Measurements from ENCODE around the gene DNAJC30. TPM values are rescaled to one million over a fixed set of nuclear protein-coding genes. Genes with fewer than 3 reads are reported as not detected.

Gene DNAJC30
- total RNA-seq, 1 experiment from 2014 or later: 6.8 TPM

DNA sequence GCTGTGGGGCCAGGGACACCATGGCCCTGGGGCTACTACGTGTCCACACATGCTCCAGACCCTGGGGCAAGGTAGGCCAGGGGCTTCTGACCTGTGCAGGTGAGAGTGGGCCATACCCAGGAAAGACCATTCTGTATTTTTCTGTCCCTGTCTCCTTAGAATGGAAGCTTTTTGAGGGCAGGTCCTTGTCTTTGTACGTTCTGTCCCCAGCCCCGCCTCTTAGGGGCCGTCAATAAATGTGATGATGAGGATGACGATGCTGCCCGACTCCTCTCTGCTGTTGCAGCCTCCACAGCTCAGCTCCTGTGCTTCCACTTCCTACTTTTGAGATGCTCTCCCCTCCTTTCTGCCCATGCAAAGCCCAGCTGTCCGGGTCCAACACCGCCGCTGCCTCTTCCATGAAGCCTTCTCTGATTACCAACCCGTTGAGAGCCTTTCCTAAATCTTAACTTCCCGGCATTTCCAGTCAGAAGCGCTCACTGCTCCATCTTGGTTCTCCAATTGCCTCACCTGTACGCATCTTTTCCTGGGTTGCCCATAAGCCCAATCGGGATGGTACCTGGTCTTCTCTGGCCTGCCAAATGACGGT is 11.3 kb downstream of the DNAJC30 start:
- Mint-ChIP-seq H3K27me3 (ENCODE audit: low read depth) (peaks cover 10% of the 10 kb centered on the region), H3K27ac (no peak overlapping the region), H3K36me3 (no peaks in the 10 kb centered on the region), H3K9me3 (no peaks in the 10 kb centered on the region), H3K4me3 (no peak overlapping the region), H3K4me1 (peaks cover 27% of the 10 kb centered on the region)
- ATAC-seq: no peak
- CTCF ChIA-PET: interaction anchor here (1.1 to 6.1 kb wide), 4 partner anchors 43 to 65 kb away, joined by 4 to 93 read pairs (median 16); no protein-coding TSS in a partner anchor
- TF ChIP-seq ZNF512 (CRISPR knock-in tag; IDR thresholded peaks at IDR 0.05; ENCODE audit: borderline replicate concordance) (no peak), JAZF1 (CRISPR knock-in tag; IDR thresholded peaks at IDR 0.05) (no peak), SMAD3 (CRISPR knock-in tag; IDR thresholded peaks at IDR 0.05; ENCODE audit: borderline replicate concordance) (no peak), NR2C2 (CRISPR knock-in tag; IDR thresholded peaks at IDR 0.05) (no peak), ZNF232 (CRISPR knock-in tag; IDR thresholded peaks at IDR 0.05) (no peak), PRDM15 (CRISPR knock-in tag; IDR thresholded peaks at IDR 0.05) (no peak), FOXK1 (CRISPR knock-in tag; IDR thresholded peaks at IDR 0.05) (no peak), NR3C1 (CRISPR knock-in tag; conservative IDR thresholded peaks at IDR 0.05; ENCODE audit: low read depth) (no peak), CBFB (CRISPR knock-in tag; IDR thresholded peaks at IDR 0.05; ENCODE audit: low read depth) (no peak), GTF2I (CRISPR knock-in tag; conservative IDR thresholded peaks at IDR 0.05) (no peak), JUN (CRISPR knock-in tag; IDR thresholded peaks at IDR 0.05) (no peak), ATF6 (CRISPR knock-in tag; IDR thresholded peaks at IDR 0.05) (no peak), IRF2 (CRISPR knock-in tag; IDR thresholded peaks at IDR 0.05; ENCODE audit: borderline replicate concordance, low read depth) (no peak), SMAD4 (CRISPR knock-in tag; IDR thresholded peaks at IDR 0.05) (no peak), EMX1 (CRISPR knock-in tag; IDR thresholded peaks at IDR 0.05) (no peak)
- TF ChIP-seq, protein P1, sequence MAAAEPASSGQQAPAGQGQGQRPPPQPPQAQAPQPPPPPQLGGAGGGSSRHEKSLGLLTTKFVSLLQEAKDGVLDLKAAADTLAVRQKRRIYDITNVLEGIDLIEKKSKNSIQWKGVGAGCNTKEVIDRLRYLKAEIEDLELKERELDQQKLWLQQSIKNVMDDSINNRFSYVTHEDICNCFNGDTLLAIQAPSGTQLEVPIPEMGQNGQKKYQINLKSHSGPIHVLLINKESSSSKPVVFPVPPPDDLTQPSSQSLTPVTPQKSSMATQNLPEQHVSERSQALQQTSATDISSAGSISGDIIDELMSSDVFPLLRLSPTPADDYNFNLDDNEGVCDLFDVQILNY (CRISPR knock-in tag; IDR thresholded peaks at IDR 0.05): no peak
- TF ChIP-seq, protein P2, sequence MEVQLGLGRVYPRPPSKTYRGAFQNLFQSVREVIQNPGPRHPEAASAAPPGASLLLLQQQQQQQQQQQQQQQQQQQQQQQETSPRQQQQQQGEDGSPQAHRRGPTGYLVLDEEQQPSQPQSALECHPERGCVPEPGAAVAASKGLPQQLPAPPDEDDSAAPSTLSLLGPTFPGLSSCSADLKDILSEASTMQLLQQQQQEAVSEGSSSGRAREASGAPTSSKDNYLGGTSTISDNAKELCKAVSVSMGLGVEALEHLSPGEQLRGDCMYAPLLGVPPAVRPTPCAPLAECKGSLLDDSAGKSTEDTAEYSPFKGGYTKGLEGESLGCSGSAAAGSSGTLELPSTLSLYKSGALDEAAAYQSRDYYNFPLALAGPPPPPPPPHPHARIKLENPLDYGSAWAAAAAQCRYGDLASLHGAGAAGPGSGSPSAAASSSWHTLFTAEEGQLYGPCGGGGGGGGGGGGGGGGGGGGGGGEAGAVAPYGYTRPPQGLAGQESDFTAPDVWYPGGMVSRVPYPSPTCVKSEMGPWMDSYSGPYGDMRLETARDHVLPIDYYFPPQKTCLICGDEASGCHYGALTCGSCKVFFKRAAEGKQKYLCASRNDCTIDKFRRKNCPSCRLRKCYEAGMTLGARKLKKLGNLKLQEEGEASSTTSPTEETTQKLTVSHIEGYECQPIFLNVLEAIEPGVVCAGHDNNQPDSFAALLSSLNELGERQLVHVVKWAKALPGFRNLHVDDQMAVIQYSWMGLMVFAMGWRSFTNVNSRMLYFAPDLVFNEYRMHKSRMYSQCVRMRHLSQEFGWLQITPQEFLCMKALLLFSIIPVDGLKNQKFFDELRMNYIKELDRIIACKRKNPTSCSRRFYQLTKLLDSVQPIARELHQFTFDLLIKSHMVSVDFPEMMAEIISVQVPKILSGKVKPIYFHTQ (CRISPR knock-in tag; IDR thresholded peaks at IDR 0.05): no peak
- TF ChIP-seq, protein P3, sequence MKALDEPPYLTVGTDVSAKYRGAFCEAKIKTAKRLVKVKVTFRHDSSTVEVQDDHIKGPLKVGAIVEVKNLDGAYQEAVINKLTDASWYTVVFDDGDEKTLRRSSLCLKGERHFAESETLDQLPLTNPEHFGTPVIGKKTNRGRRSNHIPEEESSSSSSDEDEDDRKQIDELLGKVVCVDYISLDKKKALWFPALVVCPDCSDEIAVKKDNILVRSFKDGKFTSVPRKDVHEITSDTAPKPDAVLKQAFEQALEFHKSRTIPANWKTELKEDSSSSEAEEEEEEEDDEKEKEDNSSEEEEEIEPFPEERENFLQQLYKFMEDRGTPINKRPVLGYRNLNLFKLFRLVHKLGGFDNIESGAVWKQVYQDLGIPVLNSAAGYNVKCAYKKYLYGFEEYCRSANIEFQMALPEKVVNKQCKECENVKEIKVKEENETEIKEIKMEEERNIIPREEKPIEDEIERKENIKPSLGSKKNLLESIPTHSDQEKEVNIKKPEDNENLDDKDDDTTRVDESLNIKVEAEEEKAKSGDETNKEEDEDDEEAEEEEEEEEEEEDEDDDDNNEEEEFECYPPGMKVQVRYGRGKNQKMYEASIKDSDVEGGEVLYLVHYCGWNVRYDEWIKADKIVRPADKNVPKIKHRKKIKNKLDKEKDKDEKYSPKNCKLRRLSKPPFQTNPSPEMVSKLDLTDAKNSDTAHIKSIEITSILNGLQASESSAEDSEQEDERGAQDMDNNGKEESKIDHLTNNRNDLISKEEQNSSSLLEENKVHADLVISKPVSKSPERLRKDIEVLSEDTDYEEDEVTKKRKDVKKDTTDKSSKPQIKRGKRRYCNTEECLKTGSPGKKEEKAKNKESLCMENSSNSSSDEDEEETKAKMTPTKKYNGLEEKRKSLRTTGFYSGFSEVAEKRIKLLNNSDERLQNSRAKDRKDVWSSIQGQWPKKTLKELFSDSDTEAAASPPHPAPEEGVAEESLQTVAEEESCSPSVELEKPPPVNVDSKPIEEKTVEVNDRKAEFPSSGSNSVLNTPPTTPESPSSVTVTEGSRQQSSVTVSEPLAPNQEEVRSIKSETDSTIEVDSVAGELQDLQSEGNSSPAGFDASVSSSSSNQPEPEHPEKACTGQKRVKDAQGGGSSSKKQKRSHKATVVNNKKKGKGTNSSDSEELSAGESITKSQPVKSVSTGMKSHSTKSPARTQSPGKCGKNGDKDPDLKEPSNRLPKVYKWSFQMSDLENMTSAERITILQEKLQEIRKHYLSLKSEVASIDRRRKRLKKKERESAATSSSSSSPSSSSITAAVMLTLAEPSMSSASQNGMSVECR (CRISPR knock-in tag; IDR thresholded peaks at IDR 0.05; ENCODE audit: borderline replicate concordance): no peak
- DNase-seq (ENCODE audit: low spot score): no peak
- POLR2A ChIA-PET: no interaction called here
